ENCODE data around the gene EXOC4. TPM values are rescaled to one million over a fixed set of nuclear protein-coding genes. Genes with fewer than 3 reads are reported as not detected.

EXOC4 gene
- total and polyA plus RNA-seq, 2 of the 13 experiments (the other 11 are each of a cell fraction or from before 2014, with no cell fraction given): 22.5 to 39.0 TPM

DNA sequence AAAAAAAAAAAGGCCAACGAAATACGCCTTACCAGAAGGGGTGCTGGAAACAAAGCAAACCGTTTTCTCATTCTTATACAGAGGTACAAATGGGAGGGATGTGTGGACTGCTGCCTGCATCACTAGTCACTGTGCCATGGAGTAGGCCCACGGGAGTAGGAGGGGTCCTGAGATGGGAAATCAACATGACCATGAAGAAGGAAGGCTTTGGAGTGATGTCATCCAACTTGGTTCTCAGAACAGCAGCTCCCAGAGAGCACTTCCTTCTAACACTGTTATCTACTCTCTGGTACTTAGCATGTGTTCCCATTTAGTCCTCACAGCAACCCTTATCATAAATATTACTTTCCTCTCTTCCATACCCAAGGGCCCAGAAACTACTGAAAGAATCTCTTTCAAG is 814.3 kb downstream of the EXOC4 start:
- WGBS (ENCODE audit: low lambda C conversion rate): 50% methylated on average over 4 of the region's 4 CpGs
- H3K4me3 ChIP-seq (replicated peaks in 1 of 3; ENCODE audit: insufficient read depth in 1 of 3, low read depth in 2 of 3, low read length in 3 of 3): no peak overlapping the region
- H3K36me3 ChIP-seq (replicated peaks in 1 of 2; ENCODE audit: control insufficient read depth in 1 of 2, insufficient read depth in 2 of 2, low read length in 2 of 2): no peaks in the 10 kb centered on the region
- FAIRE-seq (no peak), DNase-seq (ENCODE audit: low spot score) (no peak), ATAC-seq (no peak)
- ChIA-PET POLR2A (no interaction called here), CTCF (ENCODE audit: low intra/inter-chr PET ratio, low total read pairs) (no interaction called here)
- no peaks in the 10 kb centered on the region for H3K79me2 ChIP-seq (ENCODE audit: insufficient read depth, low read length)
- H3K27ac ChIP-seq (ENCODE audit: extremely low read length, insufficient read depth, low read length): no peak overlapping the region
- no peak overlapping the region for H2AFZ ChIP-seq (ENCODE audit: low read length)
- no peaks in the 10 kb centered on the region for H3K27me3 ChIP-seq (ENCODE audit: control insufficient read depth in 1 of 2, insufficient read depth in 2 of 2, low read length in 2 of 2)
- TF ChIP-seq ATF7 (IDR thresholded peaks at IDR 0.05) (peak; percentile 15; the same call in 1 of the 2 replicates), ATF7 (CRISPR knock-in tag; IDR thresholded peaks at IDR 0.05) (no peak), RARA (CRISPR knock-in tag; IDR thresholded peaks at IDR 0.05) (no peak), ZNF468 (CRISPR knock-in tag; IDR thresholded peaks at IDR 0.05) (no peak)
- intact Hi-C loops (cut with micrococcal nuclease; ENCODE audit: unreplicated experiment): no loop called here
- no peaks in the 10 kb centered on the region for H3K9me3 ChIP-seq (ENCODE audit: low read length)
- H3K9ac ChIP-seq (ENCODE audit: insufficient read depth, low read depth, low read length): no peak overlapping the region
- H3K4me1 ChIP-seq (ENCODE audit: insufficient read depth, low read length): peaks cover 10% of the 10 kb centered on the region
- in situ Hi-C loops (cut with HindIII; ENCODE audit: extremely low pct_ligation_motif_present, low pct_unique_long_range_greater_than_20kb): no loop called here
- no peak overlapping the region for H3K4me2 ChIP-seq (ENCODE audit: low read depth, low read length)
- BruUV-seq (replicated peaks): no TSS peak
- H4K20me1 ChIP-seq (ENCODE audit: insufficient read depth, low read length): no peaks in the 10 kb centered on the region

GRCh38 chr7:134068670-134069069 is 815.8 kb downstream of the EXOC4 start:
- H3K4me1 ChIP-seq (ENCODE audit: insufficient read depth, low read length): peaks cover 10% of the 10 kb centered on the region
- no peaks in the 10 kb centered on the region for H3K79me2 ChIP-seq (ENCODE audit: insufficient read depth, low read length)
- in situ Hi-C loops (cut with HindIII; ENCODE audit: extremely low pct_ligation_motif_present, low pct_unique_long_range_greater_than_20kb) (no loop called here), intact Hi-C loops (cut with micrococcal nuclease; ENCODE audit: unreplicated experiment) (no loop called here)
- ChIA-PET CTCF (ENCODE audit: low intra/inter-chr PET ratio, low total read pairs) (no interaction called here), POLR2A (no interaction called here)
- BruUV-seq (replicated peaks): no TSS peak
- H4K20me1 ChIP-seq (ENCODE audit: insufficient read depth, low read length): no peaks in the 10 kb centered on the region
- no peaks in the 10 kb centered on the region for H3K27me3 ChIP-seq (ENCODE audit: control insufficient read depth in 1 of 2, insufficient read depth in 2 of 2, low read length in 2 of 2)
- no peak overlapping the region for H3K4me2 ChIP-seq (ENCODE audit: low read depth, low read length)
- DNase-seq (ENCODE audit: low spot score): no peak
- H3K4me3 ChIP-seq (replicated peaks in 1 of 3; ENCODE audit: insufficient read depth in 1 of 3, low read depth in 2 of 3, low read length in 3 of 3): no peak overlapping the region
- no peaks in the 10 kb centered on the region for H3K36me3 ChIP-seq (replicated peaks in 1 of 2; ENCODE audit: control insufficient read depth in 1 of 2, insufficient read depth in 2 of 2, low read length in 2 of 2)
- H3K9ac ChIP-seq (ENCODE audit: insufficient read depth, low read depth, low read length): no peak overlapping the region
- H3K9me3 ChIP-seq (ENCODE audit: low read length): no peaks in the 10 kb centered on the region
- no peak for FAIRE-seq
- H2AFZ ChIP-seq (ENCODE audit: low read length): no peak overlapping the region
- no peak overlapping the region for H3K27ac ChIP-seq (ENCODE audit: extremely low read length, insufficient read depth, low read length)
- no peak for ATAC-seq
- 95% methylated on average over 6 of the region's 6 CpGs for WGBS (ENCODE audit: low lambda C conversion rate)
- TF ChIP-seq ZNF766 (CRISPR knock-in tag; IDR thresholded peaks at IDR 0.05; ENCODE audit: borderline replicate concordance): no peak
- TF ChIP-seq ZNF292 (CRISPR knock-in tag; IDR thresholded peaks at IDR 0.05; ENCODE audit: borderline replicate concordance, low read depth): no peak
- TF ChIP-seq DDIT3 (CRISPR knock-in tag; IDR thresholded peaks at IDR 0.05): no peak
- no peak for TF ChIP-seq ZNF598 (CRISPR knock-in tag; IDR thresholded peaks at IDR 0.05; ENCODE audit: borderline replicate concordance)
- no peak for TF ChIP-seq ZNF3 (CRISPR knock-in tag; IDR thresholded peaks at IDR 0.05)
- no peak for TF ChIP-seq ARID2 (CRISPR knock-in tag; IDR thresholded peaks at IDR 0.05; ENCODE audit: borderline replicate concordance)
- no peak for TF ChIP-seq ZNF530 (CRISPR knock-in tag; IDR thresholded peaks at IDR 0.05; ENCODE audit: low read depth)
- no peak for TF ChIP-seq KLF13 (CRISPR knock-in tag; IDR thresholded peaks at IDR 0.05)
- TF ChIP-seq ZFP37 (CRISPR knock-in tag; IDR thresholded peaks at IDR 0.05; ENCODE audit: borderline replicate concordance): no peak
- TF ChIP-seq HDAC1 (CRISPR knock-in tag; IDR thresholded peaks at IDR 0.05): no peak
- TF ChIP-seq SP2 (CRISPR knock-in tag; IDR thresholded peaks at IDR 0.05): no peak
- TF ChIP-seq ZSCAN22 (CRISPR knock-in tag; IDR thresholded peaks at IDR 0.05): no peak
- no peak for TF ChIP-seq TBX2 (CRISPR knock-in tag; IDR thresholded peaks at IDR 0.05; ENCODE audit: borderline replicate concordance)
- no peak for TF ChIP-seq JUNB (CRISPR knock-in tag; IDR thresholded peaks at IDR 0.05; ENCODE audit: borderline replicate concordance)
- no peak for TF ChIP-seq ZFP62 (CRISPR knock-in tag; IDR thresholded peaks at IDR 0.05)
- TF ChIP-seq ESRRA (CRISPR knock-in tag; IDR thresholded peaks at IDR 0.05; ENCODE audit: low read depth): no peak
- no peak for TF ChIP-seq ZNF30 (CRISPR knock-in tag; IDR thresholded peaks at IDR 0.05)

Data from HepG2 (cell line).